ENCODE results near the gene PPP6R3. TPM values are rescaled to one million over a fixed set of nuclear protein-coding genes. Genes with fewer than 3 reads are reported as not detected.
"Not testable (repeated sequence)": the region's sequence is repeated elsewhere in the genome, so short reads cannot be mapped to it uniquely, and the experiment has no call there.

The PPP6R3 gene
- total RNA-seq, 1 donor from 2014 or later: 121 TPM

- intact Hi-C loops (cut with DNase I): loop anchor here (5.0 kb wide), 1 partner anchor 188 kb away; no protein-coding TSS in a partner anchor
- no peak for ATAC-seq
- DNase-seq (ENCODE audit: low spot score): no peak
These were observed 10.6 kb upstream of the PPP6R3 start for GRCh38 chr11:68449951-68450350.

GRCh38 chr11:68450711-68451110 lies 9.8 kb upstream of the PPP6R3 start:
- intact Hi-C loops (cut with DNase I): no loop called here
- no peak for DNase-seq (ENCODE audit: low spot score)
- no peak for ATAC-seq

- intact Hi-C loops (cut with DNase I): no loop called here
- no peak for ATAC-seq
- DNase-seq (ENCODE audit: low spot score): peak; percentile 57
These were observed 5.8 kb upstream of the PPP6R3 start for GRCh38 chr11:68454767-68455166.

GRCh38 chr11:68455485-68455884 lies 5.1 kb upstream of the PPP6R3 start:
- peak; percentile 41 for DNase-seq (ENCODE audit: low spot score)
- intact Hi-C loops (cut with DNase I): no loop called here
- ATAC-seq: no peak

- intact Hi-C loops (cut with DNase I): no loop called here
- ATAC-seq (no peak), DNase-seq (ENCODE audit: low spot score) (peak; percentile 36)
These were observed 3.2 kb upstream of the PPP6R3 start for GRCh38 chr11:68457216-68457897.

GRCh38 chr11:68457898-68458249 lies 2.7 kb upstream of the PPP6R3 start:
- intact Hi-C loops (cut with DNase I): no loop called here
- peak; percentile 53 for DNase-seq (ENCODE audit: low spot score)
- ATAC-seq: no peak

GRCh38 chr11:68458340-68458739 lies 2.2 kb upstream of the PPP6R3 start:
- ATAC-seq; intact Hi-C loops (cut with DNase I): not testable (repeated sequence)

GRCh38 chr11:68459886-68460740 lies 439 bp upstream of the PPP6R3 start:
- ATAC-seq (peak; percentile 97), DNase-seq (ENCODE audit: low spot score) (peak; percentile 97)
- intact Hi-C loops (cut with DNase I): no loop called here

More at GRCh38 chr11:68458340-68458739, 2.2 kb upstream of the PPP6R3 start:
- DNase-seq (ENCODE audit: low spot score): peak; percentile 32

GRCh38 chr11:68461575-68461917 lies 994 bp downstream of the PPP6R3 start:
- ATAC-seq (no peak), DNase-seq (ENCODE audit: low spot score) (no peak)
- intact Hi-C loops (cut with DNase I): no loop called here

- DNase-seq (ENCODE audit: low spot score): no peak
- no peak for ATAC-seq
- intact Hi-C loops (cut with DNase I): no loop called here
These were observed 3.2 kb downstream of the PPP6R3 start for GRCh38 chr11:68463714-68464113.

GRCh38 chr11:68467201-68467834 lies 6.8 kb downstream of the PPP6R3 start:
- no peak for DNase-seq (ENCODE audit: low spot score)
- no peak for ATAC-seq
- intact Hi-C loops (cut with DNase I): no loop called here

- DNase-seq (ENCODE audit: low spot score): no peak
- intact Hi-C loops (cut with DNase I): no loop called here
- ATAC-seq: no peak
These were observed 7.8 kb downstream of the PPP6R3 start for GRCh38 chr11:68468217-68468828.

- intact Hi-C loops (cut with DNase I): no loop called here
- DNase-seq (ENCODE audit: low spot score) (no peak), ATAC-seq (no peak)
These were observed 8.6 kb downstream of the PPP6R3 start for GRCh38 chr11:68469122-68469521.

GRCh38 chr11:68469642-68470041 lies 9.1 kb downstream of the PPP6R3 start:
- no peak for DNase-seq (ENCODE audit: low spot score)
- intact Hi-C loops (cut with DNase I): no loop called here
- no peak for ATAC-seq

- DNase-seq (ENCODE audit: low spot score) (no peak), ATAC-seq (no peak)
- intact Hi-C loops (cut with DNase I): no loop called here
These were observed 9.8 kb downstream of the PPP6R3 start for GRCh38 chr11:68470304-68470811.

GRCh38 chr11:68471360-68472340 lies 11.1 kb downstream of the PPP6R3 start:
- ATAC-seq (no peak), DNase-seq (ENCODE audit: low spot score) (no peak)
- intact Hi-C loops (cut with DNase I): no loop called here

- ATAC-seq: no peak
- intact Hi-C loops (cut with DNase I): no loop called here
- no peak for DNase-seq (ENCODE audit: low spot score)
These were observed 12.2 kb downstream of the PPP6R3 start for GRCh38 chr11:68472778-68473177.

- DNase-seq (ENCODE audit: low spot score): no peak
- no peak for ATAC-seq
- intact Hi-C loops (cut with DNase I): no loop called here
These were observed 13.1 kb downstream of the PPP6R3 start for GRCh38 chr11:68473693-68474092.

Measured in sciatic nerve (tissue), 2 donors.